ENCODE measurements around the gene POC1A. TPM values are rescaled to one million over a fixed set of nuclear protein-coding genes. Genes with fewer than 3 reads are reported as not detected.
"Not testable (repeated sequence)": the region's sequence is repeated elsewhere in the genome, so short reads cannot be mapped to it uniquely, and the experiment has no call there.

The POC1A gene
- total and polyA plus RNA-seq, 3 donors from 2014 or later = 16.7 to 36.1 (median 21.7) TPM

DNA sequence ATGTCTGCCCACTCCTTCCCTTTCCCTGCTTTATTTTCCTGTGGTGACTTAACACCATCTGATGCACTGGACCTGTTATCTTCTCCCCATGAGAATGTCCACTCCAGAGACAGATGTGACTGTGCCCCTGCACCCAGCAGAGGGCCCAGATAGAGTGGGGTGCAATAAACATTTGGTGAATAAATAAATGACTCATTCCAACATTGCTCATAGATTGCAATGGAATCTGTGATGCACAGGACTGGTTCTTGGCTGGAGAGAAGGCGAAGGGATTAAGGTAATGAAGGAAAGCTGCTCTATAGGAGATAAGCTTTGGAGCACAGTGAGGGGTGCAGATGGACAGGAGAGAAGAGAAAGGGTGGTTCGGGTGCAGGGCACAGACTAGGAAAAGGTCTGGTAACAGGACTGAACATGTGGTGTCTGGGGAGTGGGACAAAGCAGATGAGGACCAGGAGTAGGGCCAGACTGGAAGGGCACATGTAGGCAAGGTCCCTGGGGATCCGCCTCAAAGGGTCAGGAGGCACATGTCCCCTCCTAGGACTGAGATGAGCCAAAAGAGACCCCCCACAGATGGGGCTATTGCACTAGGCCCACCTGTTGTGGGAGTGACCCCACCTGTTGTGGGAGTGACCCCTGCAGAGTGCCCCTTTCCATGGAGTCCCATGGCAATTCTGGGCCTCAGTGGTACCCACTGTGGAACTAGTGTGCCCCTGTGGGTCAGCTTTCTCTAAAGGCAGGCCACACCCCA, 17.5 kb upstream of the POC1A start:
- Histone ChIP-seq H3K9me3 (no peaks in the 10 kb centered on the region), H3K27ac (no peak overlapping the region), H3K36me3 (ENCODE audit: low read depth, missing control alignments) (no peaks in the 10 kb centered on the region)

GRCh38 chr3:52170217-52170616, 16.0 kb upstream of the POC1A start:
- DNase-seq; H3K4me3 ChIP-seq; H3K9me3 ChIP-seq; H3K27me3 ChIP-seq; H3K36me3 ChIP-seq (ENCODE audit: low read depth, missing control alignments); H3K4me1 ChIP-seq; H3K27ac ChIP-seq; intact Hi-C loops (cut with DNase I; ENCODE audit: low total_unique reads): not testable (repeated sequence)
- 87 to 100% methylated on average over 3 of the region's 3 CpGs for WGBS, 2 donors

More for the DNA sequence above, 17.5 kb upstream of the POC1A start:
- intact Hi-C loops (cut with DNase I; ENCODE audit: low total_unique reads) = no loop called here
- no peak for DNase-seq
- Histone ChIP-seq H3K27me3 (no peaks in the 10 kb centered on the region), H3K4me3 (no peak overlapping the region), H3K4me1 (peaks cover under 1% of the 10 kb centered on the region)
- WGBS, 2 donors = 82 to 96% methylated on average over 3 of the region's 3 CpGs
- no peak for TF ChIP-seq POLR2A (IDR thresholded peaks at IDR 0.05)
- TF ChIP-seq, protein P1, sequence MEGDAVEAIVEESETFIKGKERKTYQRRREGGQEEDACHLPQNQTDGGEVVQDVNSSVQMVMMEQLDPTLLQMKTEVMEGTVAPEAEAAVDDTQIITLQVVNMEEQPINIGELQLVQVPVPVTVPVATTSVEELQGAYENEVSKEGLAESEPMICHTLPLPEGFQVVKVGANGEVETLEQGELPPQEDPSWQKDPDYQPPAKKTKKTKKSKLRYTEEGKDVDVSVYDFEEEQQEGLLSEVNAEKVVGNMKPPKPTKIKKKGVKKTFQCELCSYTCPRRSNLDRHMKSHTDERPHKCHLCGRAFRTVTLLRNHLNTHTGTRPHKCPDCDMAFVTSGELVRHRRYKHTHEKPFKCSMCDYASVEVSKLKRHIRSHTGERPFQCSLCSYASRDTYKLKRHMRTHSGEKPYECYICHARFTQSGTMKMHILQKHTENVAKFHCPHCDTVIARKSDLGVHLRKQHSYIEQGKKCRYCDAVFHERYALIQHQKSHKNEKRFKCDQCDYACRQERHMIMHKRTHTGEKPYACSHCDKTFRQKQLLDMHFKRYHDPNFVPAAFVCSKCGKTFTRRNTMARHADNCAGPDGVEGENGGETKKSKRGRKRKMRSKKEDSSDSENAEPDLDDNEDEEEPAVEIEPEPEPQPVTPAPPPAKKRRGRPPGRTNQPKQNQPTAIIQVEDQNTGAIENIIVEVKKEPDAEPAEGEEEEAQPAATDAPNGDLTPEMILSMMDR (IDR thresholded peaks at IDR 0.05) = no peak

GRCh38 chr3:52167240-52167639, 13.0 kb upstream of the POC1A start:
- Histone ChIP-seq H3K27ac (no peak overlapping the region), H3K4me1 (no peaks in the 10 kb centered on the region), H3K36me3 (ENCODE audit: low read depth, missing control alignments) (no peaks in the 10 kb centered on the region), H3K4me3 (no peak overlapping the region), H3K27me3 (no peaks in the 10 kb centered on the region), H3K9me3 (no peaks in the 10 kb centered on the region)
- no peak for DNase-seq
- WGBS, 2 donors = 53 to 62% methylated on average over 9 of the region's 9 CpGs
- intact Hi-C loops (cut with DNase I; ENCODE audit: low total_unique reads) = no loop called here
- no peak for TF ChIP-seq POLR2A (IDR thresholded peaks at IDR 0.05)
- TF ChIP-seq, protein P1 (IDR thresholded peaks at IDR 0.05) = no peak

DNA sequence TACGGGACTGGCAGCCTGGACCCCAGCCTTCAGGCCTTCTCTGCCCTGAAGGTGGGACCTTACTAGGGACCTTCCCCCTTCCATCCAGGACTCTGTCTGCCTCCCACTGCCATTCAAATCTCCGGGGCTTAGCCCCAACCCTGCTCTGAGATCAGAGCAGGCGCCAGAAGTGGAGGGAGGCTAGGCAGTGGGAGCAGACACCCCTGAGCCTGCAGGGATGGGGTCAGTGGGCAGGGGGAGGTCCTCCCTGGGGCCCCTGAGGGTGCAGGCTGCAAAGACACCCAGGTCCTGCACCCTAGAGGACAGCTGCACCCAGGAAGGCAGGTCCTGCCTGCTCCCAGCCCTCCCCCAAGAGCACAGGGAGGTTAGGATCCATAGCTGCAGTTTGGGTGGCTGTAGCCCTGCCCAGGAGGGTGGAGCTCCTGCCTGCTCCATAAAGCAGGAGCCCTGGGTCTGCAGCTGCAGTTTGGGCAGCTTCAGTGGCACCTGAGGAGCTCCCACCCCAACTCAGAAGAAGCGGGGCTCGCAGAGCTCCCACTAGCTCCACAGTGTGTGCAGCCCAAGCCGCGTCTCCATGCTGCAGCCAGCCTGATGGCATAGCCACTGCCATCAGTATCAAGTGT, 8.1 kb upstream of the POC1A start:
- Histone ChIP-seq H3K4me1 (no peaks in the 10 kb centered on the region), H3K27me3 (no peaks in the 10 kb centered on the region), H3K4me3 (no peak overlapping the region), H3K9me3 (no peaks in the 10 kb centered on the region), H3K36me3 (ENCODE audit: low read depth, missing control alignments) (no peaks in the 10 kb centered on the region), H3K27ac (no peak overlapping the region)
- no peak for DNase-seq
- 87 to 90% methylated on average over 3 to 7 of the region's 7 CpGs for WGBS, 2 donors
- TF ChIP-seq POLR2A (IDR thresholded peaks at IDR 0.05) = no peak
- TF ChIP-seq, protein P1 (IDR thresholded peaks at IDR 0.05) = no peak
- intact Hi-C loops (cut with DNase I; ENCODE audit: low total_unique reads) = no loop called here

DNA sequence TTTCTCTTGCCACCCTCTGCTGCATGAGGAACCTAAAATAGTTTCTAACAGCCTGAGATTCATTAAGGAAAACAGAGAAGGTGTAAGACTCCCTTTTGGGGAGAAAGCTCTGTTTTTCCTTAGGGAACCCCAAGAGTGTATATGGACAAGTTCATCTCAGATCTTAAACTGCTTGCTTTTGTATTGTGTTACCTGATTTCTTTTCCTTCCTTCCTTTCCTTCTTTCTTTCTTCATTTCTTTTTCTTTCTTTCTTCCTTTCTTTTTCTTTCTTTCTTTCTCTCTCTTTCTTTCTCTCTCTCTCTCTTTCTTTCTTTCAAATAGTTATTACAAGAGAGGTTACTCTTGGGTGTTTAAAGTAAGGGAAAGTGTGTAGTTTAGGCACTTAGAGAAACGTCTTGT, 5.3 kb upstream of the POC1A start:
- Histone ChIP-seq H3K27ac (no peak overlapping the region), H3K4me3 (no peak overlapping the region), H3K36me3 (ENCODE audit: low read depth, missing control alignments) (no peaks in the 10 kb centered on the region), H3K9me3 (no peaks in the 10 kb centered on the region), H3K4me1 (no peaks in the 10 kb centered on the region), H3K27me3 (no peaks in the 10 kb centered on the region)
- TF ChIP-seq, protein P1 (IDR thresholded peaks at IDR 0.05) = no peak
- no peak for TF ChIP-seq POLR2A (IDR thresholded peaks at IDR 0.05)
- intact Hi-C loops (cut with DNase I; ENCODE audit: low total_unique reads) = no loop called here
- no peak for DNase-seq
- 46 to 53% methylated on average over 1 of the region's 1 CpG for WGBS, 2 donors

Measured in testis (tissue), 3 donors.